ENCODE measurements around the gene DBNDD2.

Gene DBNDD2

DNA sequence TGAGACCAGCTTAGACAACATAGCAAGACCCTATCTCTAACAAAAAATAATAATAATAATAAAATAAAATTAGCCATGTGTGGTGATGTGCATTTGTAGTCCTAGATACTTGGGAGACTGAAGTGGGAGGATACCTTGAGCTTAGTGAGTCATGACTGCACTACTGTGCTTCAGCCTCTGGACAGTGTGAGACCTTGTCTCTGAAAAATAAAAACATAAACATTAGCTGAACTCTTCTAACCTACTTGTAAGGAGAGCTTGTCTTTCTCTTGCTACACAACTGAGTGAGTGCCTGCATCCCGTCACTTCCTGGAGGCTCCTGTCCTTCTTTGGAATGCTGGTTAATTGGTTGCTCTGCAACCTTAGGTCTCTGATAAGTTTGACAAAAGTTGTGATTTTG lies 5.1 kb upstream of the DBNDD2 start:
- no peak for TF ChIP-seq CTCF (IDR thresholded peaks at IDR 0.05; ENCODE audit: insufficient read depth, low read length, poor library complexity, severe bottlenecking)
- TF ChIP-seq EZH2phosphoT487 (conservative IDR thresholded peaks at IDR 0.05; ENCODE audit: low read length): no peak
- Histone ChIP-seq H2AFZ (ENCODE audit: low read depth, low read length, severe bottlenecking) (no peak overlapping the region), H3K9me2 (replicated peaks; ENCODE audit: insufficient read depth, low read length) (no peaks in the 10 kb centered on the region), H3K27me3 (ENCODE audit: low read length) (no peaks in the 10 kb centered on the region; the same call in 1 of the 2 replicates), H3K9ac (ENCODE audit: low read length) (no peak overlapping the region), H3K9me3 (ENCODE audit: insufficient read depth, low read length) (peaks cover 20% of the 10 kb centered on the region; the same call in 1 of the 2 replicates), H3K79me2 (ENCODE audit: insufficient read depth, low read length) (no peaks in the 10 kb centered on the region), H3K27ac (ENCODE audit: low read depth, low read length) (no peak overlapping the region), H3K4me2 (ENCODE audit: low read depth, low read length, poor library complexity, severe bottlenecking) (no peak overlapping the region), H3F3A (ENCODE audit: insufficient read depth) (no peaks in the 10 kb centered on the region), H4K20me1 (ENCODE audit: low read depth, low read length) (no peaks in the 10 kb centered on the region), H3K4me3 (ENCODE audit: insufficient read depth, low read length, poor library complexity, severe bottlenecking) (no peak overlapping the region), H3K36me3 (ENCODE audit: low read length) (peaks cover 4% of the 10 kb centered on the region; the same call in 1 of the 2 replicates)

GRCh38 chr20:45404438-45404837 lies 3.7 kb upstream of the DBNDD2 start:
- Histone ChIP-seq H3K9ac (ENCODE audit: low read length) (no peak overlapping the region), H3K79me2 (ENCODE audit: insufficient read depth, low read length) (no peaks in the 10 kb centered on the region), H3K9me2 (replicated peaks; ENCODE audit: insufficient read depth, low read length) (no peaks in the 10 kb centered on the region), H3K36me3 (ENCODE audit: low read length) (peaks cover 4% of the 10 kb centered on the region; the same call in 1 of the 2 replicates), H3K27me3 (ENCODE audit: low read length) (no peaks in the 10 kb centered on the region; the same call in 1 of the 2 replicates), H3K4me2 (ENCODE audit: low read depth, low read length, poor library complexity, severe bottlenecking) (no peak overlapping the region), H3K9me3 (ENCODE audit: insufficient read depth, low read length) (peaks cover 20% of the 10 kb centered on the region; the same call in 1 of the 2 replicates), H2AFZ (ENCODE audit: low read depth, low read length, severe bottlenecking) (no peak overlapping the region), H3K4me3 (ENCODE audit: insufficient read depth, low read length, poor library complexity, severe bottlenecking) (no peak overlapping the region), H3K27ac (ENCODE audit: low read depth, low read length) (no peak overlapping the region), H4K20me1 (ENCODE audit: low read depth, low read length) (no peaks in the 10 kb centered on the region), H3F3A (ENCODE audit: insufficient read depth) (no peaks in the 10 kb centered on the region)
- TF ChIP-seq CTCF (IDR thresholded peaks at IDR 0.05; ENCODE audit: insufficient read depth, low read length, poor library complexity, severe bottlenecking): no peak
- TF ChIP-seq EZH2phosphoT487 (conservative IDR thresholded peaks at IDR 0.05; ENCODE audit: low read length): no peak

DNA sequence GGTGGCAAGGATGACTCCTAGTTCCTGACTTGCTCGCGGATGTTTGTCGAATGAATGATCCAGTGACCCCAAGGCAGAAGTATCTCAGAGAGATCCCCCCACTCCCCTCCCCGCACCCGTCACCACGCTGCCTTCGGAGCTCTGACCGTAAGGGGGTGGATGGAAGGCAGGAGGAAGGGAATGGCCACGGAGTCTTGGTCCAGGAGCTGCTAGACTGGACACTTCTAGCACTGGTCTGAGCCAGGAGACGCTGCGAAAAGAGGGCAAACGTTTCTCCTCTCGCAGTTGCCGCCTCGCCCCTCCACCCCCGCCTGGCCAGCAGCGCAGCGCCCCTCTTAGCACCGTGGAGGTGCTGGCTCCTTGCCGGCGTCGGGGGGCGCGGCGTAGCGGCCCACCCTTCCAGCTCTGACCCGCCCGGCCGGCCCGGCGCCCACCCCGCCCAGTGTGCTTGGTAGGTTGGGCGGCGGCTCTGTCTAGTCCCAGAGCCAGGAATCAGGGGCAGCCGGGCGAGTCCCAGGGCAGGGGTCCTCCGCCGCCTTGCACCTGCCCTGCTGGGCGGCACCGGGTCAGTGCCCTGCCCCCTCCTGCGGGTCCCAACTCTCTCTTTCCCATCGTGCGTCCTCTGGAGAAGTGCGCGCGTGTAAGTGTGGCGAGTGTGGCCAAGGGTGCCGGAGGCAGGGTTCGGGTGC lies 2.4 kb upstream of the DBNDD2 start:
- H2AFZ ChIP-seq (ENCODE audit: low read depth, low read length, severe bottlenecking): peak overlapping the region; percentile 9
- no peak overlapping the region for H3K27ac ChIP-seq (ENCODE audit: low read depth, low read length)
- H3K4me2 ChIP-seq (ENCODE audit: low read depth, low read length, poor library complexity, severe bottlenecking): peak overlapping the region; percentile 48
- no peaks in the 10 kb centered on the region for H3K9me2 ChIP-seq (replicated peaks; ENCODE audit: insufficient read depth, low read length)
- no peaks in the 10 kb centered on the region for H3K36me3 ChIP-seq (ENCODE audit: low read length)
- no peaks in the 10 kb centered on the region; the same call in 1 of the 2 replicates for H3K27me3 ChIP-seq (ENCODE audit: low read length)
- peak overlapping the region; percentile 41 for H3K4me3 ChIP-seq (ENCODE audit: insufficient read depth, low read length, poor library complexity, severe bottlenecking)
- H3K79me2 ChIP-seq (ENCODE audit: insufficient read depth, low read length): no peaks in the 10 kb centered on the region
- no peaks in the 10 kb centered on the region for H4K20me1 ChIP-seq (ENCODE audit: low read depth, low read length)
- peaks cover 10% of the 10 kb centered on the region; the same call in 1 of the 2 replicates for H3K9me3 ChIP-seq (ENCODE audit: insufficient read depth, low read length)
- H3F3A ChIP-seq (ENCODE audit: insufficient read depth): no peaks in the 10 kb centered on the region
- peak overlapping the region; percentile 35 for H3K9ac ChIP-seq (ENCODE audit: low read length)
- TF ChIP-seq EZH2phosphoT487 (conservative IDR thresholded peaks at IDR 0.05; ENCODE audit: low read length) (0 out of 2 replicates have a peak, but pooled peaks have one; percentile 58), CTCF (IDR thresholded peaks at IDR 0.05; ENCODE audit: insufficient read depth, low read length, poor library complexity, severe bottlenecking) (no peak)

Data from SU-DHL-6 (cell line).